ENCODE data around the gene HM13. TPM values are rescaled to one million over a fixed set of nuclear protein-coding genes. Genes with fewer than 3 reads are reported as not detected.

The HM13 gene
- total and polyA plus RNA-seq, 2 of the 13 experiments (the other 11 are each of a cell fraction or from before 2014, with no cell fraction given) = 118 to 243 TPM

GRCh38 chr20:31595654-31596411 lies 81.6 kb downstream of the HM13 start (continued):
- TF ChIP-seq, protein P1, sequence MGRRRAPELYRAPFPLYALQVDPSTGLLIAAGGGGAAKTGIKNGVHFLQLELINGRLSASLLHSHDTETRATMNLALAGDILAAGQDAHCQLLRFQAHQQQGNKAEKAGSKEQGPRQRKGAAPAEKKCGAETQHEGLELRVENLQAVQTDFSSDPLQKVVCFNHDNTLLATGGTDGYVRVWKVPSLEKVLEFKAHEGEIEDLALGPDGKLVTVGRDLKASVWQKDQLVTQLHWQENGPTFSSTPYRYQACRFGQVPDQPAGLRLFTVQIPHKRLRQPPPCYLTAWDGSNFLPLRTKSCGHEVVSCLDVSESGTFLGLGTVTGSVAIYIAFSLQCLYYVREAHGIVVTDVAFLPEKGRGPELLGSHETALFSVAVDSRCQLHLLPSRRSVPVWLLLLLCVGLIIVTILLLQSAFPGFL (CRISPR knock-in tag; IDR thresholded peaks at IDR 0.05) = no peak
- TF ChIP-seq SP5 (CRISPR knock-in tag; IDR thresholded peaks at IDR 0.05; ENCODE audit: borderline replicate concordance, low read depth) (peak; percentile 19; the same call in 1 of the 2 replicates), ZNF296 (CRISPR knock-in tag; conservative IDR thresholded peaks at IDR 0.05) (no peak), ZNF530 (CRISPR knock-in tag; IDR thresholded peaks at IDR 0.05; ENCODE audit: low read depth) (no peak), KLF6 (CRISPR knock-in tag; IDR thresholded peaks at IDR 0.05) (peak; percentile 56; the same call in 1 of the 2 replicates), ZNF660 (CRISPR knock-in tag; IDR thresholded peaks at IDR 0.05; ENCODE audit: borderline replicate concordance, low read depth) (no peak), YEATS2 (CRISPR knock-in tag; IDR thresholded peaks at IDR 0.05; ENCODE audit: borderline replicate concordance) (no peak), PTBP1 (IDR thresholded peaks at IDR 0.05; ENCODE audit: low read depth, low read length, poor library complexity, severe bottlenecking) (peak; percentile 79), ZBTB33 (CRISPR knock-in tag; IDR thresholded peaks at IDR 0.05) (peak; percentile 54; the same call in 1 of the 2 replicates), ZNF441 (CRISPR knock-in tag; IDR thresholded peaks at IDR 0.05; ENCODE audit: borderline replicate concordance) (no peak), SP1 (IDR thresholded peaks at IDR 0.05) (no peak), SP1 (CRISPR knock-in tag; IDR thresholded peaks at IDR 0.05) (peak; percentile 26; the same call in 1 of the 2 replicates), MXD3 (CRISPR knock-in tag; IDR thresholded peaks at IDR 0.05) (no peak; the same call in 1 of the 2 replicates), ZNF232 (CRISPR knock-in tag; IDR thresholded peaks at IDR 0.05; ENCODE audit: borderline replicate concordance) (peak; percentile 81; the same call in 1 of the 2 replicates), ZBTB20 (CRISPR knock-in tag; IDR thresholded peaks at IDR 0.05; ENCODE audit: borderline replicate concordance, low read depth) (no peak; the same call in 1 of the 2 replicates), DZIP1 (CRISPR knock-in tag; IDR thresholded peaks at IDR 0.05) (no peak)

Measured in HepG2 (cell line).